ENCODE results near the gene HHIPL2. TPM values are rescaled to one million over a fixed set of nuclear protein-coding genes. Genes with fewer than 3 reads are reported as not detected.

HHIPL2 gene
- total RNA-seq, 2 experiments from 2014 or later = not detected

DNA sequence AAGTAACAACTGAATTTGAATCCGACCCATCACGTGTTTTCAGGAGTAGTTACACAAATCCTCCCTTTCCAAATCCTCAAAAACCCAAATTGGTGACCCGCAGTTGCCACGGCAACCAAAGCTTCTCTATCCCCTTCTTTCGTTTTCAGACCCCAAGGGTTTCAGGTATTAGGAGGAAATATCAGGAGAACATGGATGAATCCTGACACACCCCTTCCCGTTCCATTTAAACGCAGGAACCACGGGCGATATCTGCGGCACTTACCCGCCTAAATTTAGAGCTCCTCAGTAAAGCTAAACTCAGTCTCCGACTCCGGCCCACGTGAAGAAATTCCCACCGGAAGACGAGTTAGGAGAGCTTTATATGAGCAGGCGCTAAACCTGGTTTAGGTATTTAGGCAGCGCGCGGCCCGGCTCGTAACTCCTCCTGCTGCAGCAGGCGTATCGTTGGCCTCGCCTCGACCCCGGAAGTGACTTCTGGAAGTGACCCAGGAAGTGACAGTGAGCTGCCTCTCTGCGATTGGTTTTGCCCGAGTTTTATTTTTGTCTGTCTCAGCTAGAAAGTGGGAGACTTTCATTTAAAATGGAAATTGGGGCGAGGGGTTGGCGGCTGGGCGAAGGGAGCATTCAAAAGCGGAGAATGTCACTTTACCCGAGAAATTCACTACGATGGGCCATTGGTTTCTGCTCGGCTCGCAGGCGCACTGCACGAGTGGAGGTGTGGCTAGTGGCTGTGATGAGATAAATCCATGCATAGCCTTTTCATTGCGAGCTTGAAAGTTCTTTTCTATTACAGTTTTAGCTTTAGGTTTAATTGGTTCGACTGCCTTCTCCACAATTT, 41.8 kb upstream of the HHIPL2 start, which contains the start of gene TAF1A:
Gene TAF1A, minus strand, starts transcription at position 472 of the 841 bp plus-strand sequence.
- peak; percentile 92 for DNase-seq
- H3K27me3 Mint-ChIP-seq = no peaks in the 10 kb centered on the region
- ATAC-seq = peak; percentile 99
- CTCF ChIA-PET = interaction anchor here (1.0 to 1.5 kb wide), 7 partner anchors 10 to 134 kb away, joined by 3 to 10 read pairs (median 5); no protein-coding TSS in a partner anchor
- no peaks in the 10 kb centered on the region for H3K9me3 Mint-ChIP-seq
- peak within 1 kb of the TSS; percentile 96 for H3K27ac Mint-ChIP-seq
- POLR2A ChIA-PET = interaction anchor here (0.6 to 2.3 kb wide), 6 partner anchors 10 to 50 kb away, joined by 3 to 7 read pairs (median 4); no protein-coding TSS in a partner anchor
- peaks cover 28% of the 10 kb centered on the region for H3K36me3 Mint-ChIP-seq (ENCODE audit: low read depth)
- peak within 1 kb of the TSS; percentile 98 for H3K4me3 Mint-ChIP-seq
- H3K4me1 Mint-ChIP-seq (ENCODE audit: low read depth) = peaks cover 44% of the 10 kb centered on the region
- TF ChIP-seq, protein P1, sequence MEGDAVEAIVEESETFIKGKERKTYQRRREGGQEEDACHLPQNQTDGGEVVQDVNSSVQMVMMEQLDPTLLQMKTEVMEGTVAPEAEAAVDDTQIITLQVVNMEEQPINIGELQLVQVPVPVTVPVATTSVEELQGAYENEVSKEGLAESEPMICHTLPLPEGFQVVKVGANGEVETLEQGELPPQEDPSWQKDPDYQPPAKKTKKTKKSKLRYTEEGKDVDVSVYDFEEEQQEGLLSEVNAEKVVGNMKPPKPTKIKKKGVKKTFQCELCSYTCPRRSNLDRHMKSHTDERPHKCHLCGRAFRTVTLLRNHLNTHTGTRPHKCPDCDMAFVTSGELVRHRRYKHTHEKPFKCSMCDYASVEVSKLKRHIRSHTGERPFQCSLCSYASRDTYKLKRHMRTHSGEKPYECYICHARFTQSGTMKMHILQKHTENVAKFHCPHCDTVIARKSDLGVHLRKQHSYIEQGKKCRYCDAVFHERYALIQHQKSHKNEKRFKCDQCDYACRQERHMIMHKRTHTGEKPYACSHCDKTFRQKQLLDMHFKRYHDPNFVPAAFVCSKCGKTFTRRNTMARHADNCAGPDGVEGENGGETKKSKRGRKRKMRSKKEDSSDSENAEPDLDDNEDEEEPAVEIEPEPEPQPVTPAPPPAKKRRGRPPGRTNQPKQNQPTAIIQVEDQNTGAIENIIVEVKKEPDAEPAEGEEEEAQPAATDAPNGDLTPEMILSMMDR (IDR thresholded peaks at IDR 0.05) = no peak
- intact Hi-C loops (cut with micrococcal nuclease) = loop anchor here (2.0 kb wide), 2 partner anchors 31 to 55 kb away; no protein-coding TSS in a partner anchor

DNA sequence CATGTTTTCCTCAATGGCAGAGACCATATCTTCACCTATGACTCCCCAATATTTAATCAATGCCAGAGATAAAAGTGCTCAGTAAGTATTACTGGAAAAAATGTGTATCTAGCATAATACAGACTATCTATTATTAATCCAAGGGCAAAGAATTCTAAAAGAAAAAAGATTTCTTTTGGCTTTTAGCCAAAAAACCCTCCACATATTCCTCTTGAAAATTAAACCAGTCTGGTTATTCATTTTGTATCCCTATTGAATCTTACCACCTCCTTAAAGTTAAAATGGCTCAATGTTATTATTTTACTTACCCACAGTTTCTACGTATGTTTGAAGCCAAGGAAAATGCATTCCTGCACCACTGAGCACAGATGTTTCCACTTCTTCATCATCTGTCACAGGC, 40.2 kb upstream of the HHIPL2 start:
- ChIA-PET CTCF (interaction anchor here (1.5 kb wide), 1 partner anchor 133 kb away, joined by 4 read pairs; no protein-coding TSS in a partner anchor), POLR2A (interaction anchor here (2.3 kb wide), 1 partner anchor 32 kb away, joined by 7 read pairs; no protein-coding TSS in a partner anchor)
- H3K27me3 Mint-ChIP-seq = no peaks in the 10 kb centered on the region
- TF ChIP-seq, protein P1 (IDR thresholded peaks at IDR 0.05) = no peak
- H3K9me3 Mint-ChIP-seq = no peaks in the 10 kb centered on the region
- H3K27ac Mint-ChIP-seq = no peak overlapping the region
- DNase-seq = no peak
- H3K4me1 Mint-ChIP-seq (ENCODE audit: low read depth) = peaks cover 44% of the 10 kb centered on the region
- no peak for ATAC-seq
- intact Hi-C loops (cut with micrococcal nuclease) = loop anchor here (2.0 kb wide), 2 partner anchors 33 to 57 kb away; no protein-coding TSS in a partner anchor
- H3K4me3 Mint-ChIP-seq = peak overlapping the region; percentile 98
- H3K36me3 Mint-ChIP-seq (ENCODE audit: low read depth) = peaks cover 36% of the 10 kb centered on the region

DNA sequence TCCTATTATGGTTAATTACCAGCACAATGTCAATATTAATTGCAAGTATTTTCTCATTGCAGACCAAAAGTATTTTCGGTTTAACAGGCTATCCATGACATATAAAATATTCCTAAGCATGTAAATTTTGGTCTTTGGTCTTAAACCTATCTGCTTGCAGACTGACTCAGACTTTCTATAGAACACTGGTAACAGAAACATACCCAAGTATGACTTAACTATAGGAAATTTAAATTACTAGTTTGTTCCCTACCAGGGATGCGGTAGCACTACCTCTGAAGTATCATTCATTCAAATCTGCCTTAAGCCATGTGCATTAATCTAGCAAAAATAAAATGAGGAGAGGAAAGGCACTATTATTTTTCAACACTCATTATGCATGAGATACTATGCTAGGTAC, 38.9 kb upstream of the HHIPL2 start:
- CTCF ChIA-PET = interaction anchor here (1.4 to 1.5 kb wide), 3 partner anchors 10 to 122 kb away, joined by 3 to 5 read pairs (median 3); no protein-coding TSS in a partner anchor
- TF ChIP-seq, protein P1 (IDR thresholded peaks at IDR 0.05) = no peak
- DNase-seq (no peak), ATAC-seq (no peak)
- Mint-ChIP-seq H3K4me3 (no peak overlapping the region), H3K9me3 (no peaks in the 10 kb centered on the region), H3K27me3 (no peaks in the 10 kb centered on the region), H3K36me3 (ENCODE audit: low read depth) (peaks cover 49% of the 10 kb centered on the region), H3K27ac (peak overlapping the region; percentile 14), H3K4me1 (ENCODE audit: low read depth) (peaks cover 51% of the 10 kb centered on the region)
- intact Hi-C loops (cut with micrococcal nuclease) = no loop called here
- POLR2A ChIA-PET = no interaction called here

DNA sequence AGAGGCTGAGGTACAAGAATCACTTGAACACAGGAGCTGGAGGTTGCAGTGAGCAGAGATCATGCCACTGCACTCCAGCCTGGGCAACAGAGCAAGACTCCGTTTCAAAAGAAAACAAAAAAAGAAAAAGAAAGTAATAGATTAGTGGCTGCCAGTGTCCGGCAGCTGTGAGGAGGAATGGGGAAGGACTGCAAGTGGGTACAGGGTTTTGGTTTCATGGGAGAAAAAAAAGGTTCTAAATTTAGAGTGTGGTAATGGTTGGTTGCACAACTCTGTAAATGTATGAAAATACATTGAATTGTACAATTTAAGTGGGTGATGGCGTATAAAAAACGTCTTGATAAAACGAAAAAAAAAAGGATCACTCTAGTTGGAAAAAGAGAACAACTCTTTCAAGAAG, 35.2 kb upstream of the HHIPL2 start:
- ChIA-PET POLR2A (no interaction called here), CTCF (interaction anchor here (1.9 kb wide), 1 partner anchor 51 kb away, joined by 5 read pairs; no protein-coding TSS in a partner anchor)
- H3K36me3 Mint-ChIP-seq (ENCODE audit: low read depth) = peaks cover 59% of the 10 kb centered on the region
- DNase-seq = no peak
- no peak overlapping the region for H3K4me3 Mint-ChIP-seq
- TF ChIP-seq, protein P1 (IDR thresholded peaks at IDR 0.05) = no peak
- ATAC-seq = no peak
- peaks cover 36% of the 10 kb centered on the region for H3K4me1 Mint-ChIP-seq (ENCODE audit: low read depth)
- H3K27me3 Mint-ChIP-seq = no peaks in the 10 kb centered on the region
- H3K9me3 Mint-ChIP-seq = no peaks in the 10 kb centered on the region
- intact Hi-C loops (cut with micrococcal nuclease) = no loop called here
- H3K27ac Mint-ChIP-seq = no peak overlapping the region

Measured in activated CD8-positive, alpha-beta T cell treated with anti-CD3 and anti-CD28 coated beads for 36 hours (primary cell).